Bronchial epithelial cell (primary cell): Measurements from ENCODE around the gene MAB21L3. TPM values are rescaled to one million over a fixed set of nuclear protein-coding genes. Genes with fewer than 3 reads are reported as not detected.

Source experiments
- DNase-seq: peaks from one replicate; pipeline ENCODE4 v3.0.0-alpha.2; 2010; ENCODE audit warnings: low read depth
- FAIRE-seq: peaks from 2 replicates; lab custom pipeline; 2011; peaks lifted over from hg19 to GRCh38; lab: Jason Lieb, UNC
- H3K27me3 ChIP-seq: 2 replicates; pipeline ENCODE4 v1.5.1; 2011; ENCODE audit warnings: low read length; ENCODE audit not compliant: control insufficient read depth, insufficient read depth
- H3K36me3 ChIP-seq: 2 replicates; pipeline ENCODE4 v1.5.1; 2011; ENCODE audit warnings: low read length; ENCODE audit not compliant: control insufficient read depth, insufficient read depth
- H3K4me3 ChIP-seq: 2 replicates; pipeline ENCODE4 v1.5.1; 2011; ENCODE audit warnings: mild to moderate bottlenecking, low read depth, low read length, control low read depth
- CTCF ChIP-seq: IDR thresholded peaks from 2 replicates; pipeline ENCODE4 v1.5.1; 2011; ENCODE audit warnings: mild to moderate bottlenecking, moderate library complexity, low read length, control low read depth, inconsistent platforms; ENCODE audit not compliant: insufficient read depth, severe bottlenecking
- total RNA-seq: library from RNA; depleted of rRNA; stranded (reverse); fragments of >200 nt; gene quantifications from 2 replicates; pipeline ENCODE4 v1.2.1, GENCODE V29; 2014

The MAB21L3 gene
- total RNA-seq, 1 donor from 2014 or later: 0.53 TPM

GRCh38 chr1:116099379-116099778, 11.8 kb upstream of the MAB21L3 start:
- FAIRE-seq (peak; percentile 66), DNase-seq (no peak)
- Histone ChIP-seq H3K27me3 (no peaks in the 10 kb centered on the region), H3K36me3 (no peaks in the 10 kb centered on the region), H3K4me3 (no peak overlapping the region)
- TF ChIP-seq CTCF: no peak

- no peaks in the 10 kb centered on the region for H3K36me3 ChIP-seq
- FAIRE-seq: no peak
- no peak for DNase-seq
- H3K27me3 ChIP-seq: no peaks in the 10 kb centered on the region
- no peak for TF ChIP-seq CTCF
- H3K4me3 ChIP-seq: no peak overlapping the region
These were observed 11.3 kb upstream of the MAB21L3 start for GRCh38 chr1:116099919-116100318.

GRCh38 chr1:116104667-116105066, 6.5 kb upstream of the MAB21L3 start:
- Histone ChIP-seq H3K27me3 (no peaks in the 10 kb centered on the region), H3K36me3 (no peaks in the 10 kb centered on the region), H3K4me3 (no peak overlapping the region)
- no peak for TF ChIP-seq CTCF
- peak; percentile 73 for FAIRE-seq
- DNase-seq: no peak

GRCh38 chr1:116105996-116106395, 5.2 kb upstream of the MAB21L3 start:
- H3K27me3 ChIP-seq: no peaks in the 10 kb centered on the region
- H3K36me3 ChIP-seq: no peaks in the 10 kb centered on the region
- DNase-seq: no peak
- FAIRE-seq: no peak
- no peak overlapping the region for H3K4me3 ChIP-seq
- no peak for TF ChIP-seq CTCF

- DNase-seq (no peak), FAIRE-seq (no peak)
- Histone ChIP-seq H3K4me3 (no peak overlapping the region), H3K27me3 (no peaks in the 10 kb centered on the region), H3K36me3 (no peaks in the 10 kb centered on the region)
- no peak for TF ChIP-seq CTCF
These were observed 4.6 kb upstream of the MAB21L3 start for GRCh38 chr1:116106646-116107045.

GRCh38 chr1:116107371-116107770, 3.8 kb upstream of the MAB21L3 start:
- Histone ChIP-seq H3K36me3 (no peaks in the 10 kb centered on the region), H3K4me3 (no peak overlapping the region), H3K27me3 (no peaks in the 10 kb centered on the region)
- no peak for FAIRE-seq
- TF ChIP-seq CTCF: no peak
- no peak for DNase-seq
